B cell (primary cell): Measurements from ENCODE around the gene FKBP8. TPM values are rescaled to one million over a fixed set of nuclear protein-coding genes. Genes with fewer than 3 reads are reported as not detected.

ENCODE experiments used
- ATAC-seq: fragments of 200-7000 bp; cut with Tn5 transposase; one replicate; pipeline ENCODE4 v1.10.0; 2021; ENCODE audit warnings: low read depth, mild to moderate bottlenecking, moderate number of reproducible peaks, moderate library complexity
- CTCF ChIA-PET: fragments of 350-600 bp; sonication (Branson Sonifier 250); formaldehyde crosslinking; loops from one replicate; lab custom pipeline; 2021; ENCODE audit warnings: antibody characterized with exemption, inconsistent platforms; lab: Charles Lee
- POLR2A ChIA-PET: fragments of 350-600 bp; sonication (Branson Sonifier 250); formaldehyde crosslinking; loops from one replicate; lab custom pipeline; 2021; ENCODE audit warnings: antibody characterized with exemption; lab: Charles Lee
- DNase-seq: peaks from one replicate; pipeline ENCODE4 v3.0.0; 2013
- H2AFZ ChIP-seq: 2 replicates; pipeline ENCODE4 v1.6.1; 2012; ENCODE audit warnings: mild to moderate bottlenecking, low read depth, low read length; ENCODE audit not compliant: insufficient read depth, poor library complexity, severe bottlenecking
- H3K27ac ChIP-seq, 2 donors: 1 replicate in 1 of 2; 2 replicates in 1 of 2; pipeline ENCODE4 v1.5.1; 2012 to 2013; ENCODE audit warnings: low read length in 2 of 2, mild to moderate bottlenecking in 2 of 2, moderate library complexity in 1 of 2
- H3K27me3 ChIP-seq, 4 experiments: fragments of 200-600 bp in 1 of 4; sonication (generic) in 1 of 4; replicated peaks in 1 of 4; 1 replicate in 2 of 4; 2 replicates in 2 of 4; pipeline versions ENCODE4 v1.6.1 to v1.7.0; 2013 to 2016; ENCODE audit warnings: low read length in 3 of 4, mild to moderate bottlenecking in 2 of 4, mixed read lengths in 1 of 4, moderate library complexity in 1 of 4; ENCODE audit not compliant: insufficient read depth in 4 of 4, control insufficient read depth in 3 of 4; ENCODE audit errors: control extremely low read depth in 1 of 4
- H3K36me3 ChIP-seq, 2 experiments: replicated peaks in 1 of 2; 1 replicate in 1 of 2; 2 replicates in 1 of 2; pipeline versions ENCODE4 v1.6.1 to v1.7.1; 2013; ENCODE audit warnings: low read length in 1 of 2; ENCODE audit not compliant: insufficient read depth in 2 of 2, control insufficient read depth in 1 of 2; ENCODE audit errors: control extremely low read depth in 1 of 2, extremely low read depth in 1 of 2
- H3K4me1 ChIP-seq, 2 donors: fragments of 200-600 bp in 1 of 2; sonication (generic) in 1 of 2; 1 replicate in 1 of 2; 2 replicates in 1 of 2; pipeline versions ENCODE4 v1.5.1 to v1.6.1; 2013 to 2017; ENCODE audit warnings: low read length in 2 of 2; ENCODE audit not compliant: control insufficient read depth in 2 of 2, insufficient read depth in 2 of 2
- H3K4me2 ChIP-seq: replicated peaks from 2 replicates; pipeline ENCODE3; 2012; ENCODE audit warnings: mild to moderate bottlenecking, low read depth, low read length; ENCODE audit not compliant: poor library complexity, severe bottlenecking
- H3K4me3 ChIP-seq, 5 experiments: fragments of 200-600 bp in 1 of 5; sonication (generic) in 1 of 5; 1 replicate in 3 of 5; 2 replicates in 2 of 5; pipeline versions ENCODE4 v1.5.1 to v1.7.0; 2011 to 2016; ENCODE audit warnings: low read length in 4 of 5, mild to moderate bottlenecking in 4 of 5, low read depth in 2 of 5, control low read depth in 1 of 5, moderate library complexity in 1 of 5; ENCODE audit not compliant: insufficient read depth in 1 of 5; ENCODE audit errors: control extremely low read depth in 1 of 5, extremely low read depth in 1 of 5
- H3K79me2 ChIP-seq: fragments of 200-600 bp; sonication (generic); one replicate; pipeline ENCODE4 v1.6.0; 2016; ENCODE audit warnings: low read length; ENCODE audit not compliant: control insufficient read depth, insufficient read depth
- H3K9ac ChIP-seq: fragments of 200-600 bp; sonication (generic); 2 replicates; pipeline ENCODE4 v1.6.1; 2017; ENCODE audit warnings: mild to moderate bottlenecking, low read length, moderate library complexity
- H3K9me3 ChIP-seq, 3 donors: one replicate each; pipeline versions ENCODE4 v1.6.1 to v1.7.1; 2013; ENCODE audit warnings: low read length in 2 of 3; ENCODE audit not compliant: control insufficient read depth in 2 of 3, insufficient read depth in 1 of 3; ENCODE audit errors: control extremely low read depth in 1 of 3
- H4K20me1 ChIP-seq: 2 replicates; pipeline ENCODE4 v1.6.0; 2012; ENCODE audit warnings: mild to moderate bottlenecking, low read length; ENCODE audit not compliant: insufficient read depth, control insufficient read depth, poor library complexity, severe bottlenecking
- H3K27ac Mint-ChIP-seq: one replicate; pipeline ENCODE4 v1.8.0; 2021; ENCODE audit warnings: mixed read lengths
- H3K27me3 Mint-ChIP-seq: one replicate; pipeline ENCODE4 v1.8.0; 2021; ENCODE audit warnings: mixed read lengths
- H3K4me1 Mint-ChIP-seq: one replicate; pipeline ENCODE4 v1.8.0; 2021; ENCODE audit warnings: mixed read lengths
- H3K4me3 Mint-ChIP-seq: one replicate; pipeline ENCODE4 v1.8.0; 2021; ENCODE audit warnings: mixed read lengths
- H3K9me3 Mint-ChIP-seq: one replicate; pipeline ENCODE4 v1.8.0; 2022; ENCODE audit warnings: mixed read lengths; ENCODE audit not compliant: insufficient read depth
- EZH2 ChIP-seq: IDR thresholded peaks from 2 replicates; pipeline ENCODE4 v1.6.1; 2012; ENCODE audit warnings: borderline replicate concordance, low read depth, mild to moderate bottlenecking, moderate library complexity, low read length; ENCODE audit not compliant: insufficient read depth, poor library complexity, severe bottlenecking
- WGBS: methylation state at CpG from one replicate; pipeline ENCODE4 v1.1.5; 2013; ENCODE audit warnings: missing lambda C conversion rate; ENCODE audit not compliant: insufficient coverage; 5-methylcytosine and 5-hydroxymethylcytosine counted together
- intact Hi-C: fragments of 100-400 bp; cut with micrococcal nuclease; formaldehyde crosslinking; loops from one replicate; pipeline ENCODE4 v1.10.0; 2022
- polyA plus RNA-seq: library from polyadenylated mRNA; depleted of rRNA; stranded (reverse); fragments of >200 nt; gene quantifications from 2 replicates; pipeline ENCODE4 v1.2.3, GENCODE V29; 2012
- total RNA-seq, 2 donors: library from RNA; stranded (reverse); fragments of 120-200 nt in 1 of 2; gene quantifications; 1 replicate in 1 of 2; 2 replicates in 1 of 2; pipeline versions ENCODE4 v1.2.3 to v1.2.4, GENCODE V29; 2013 to 2022
- TF ChIP-seq, protein P1 (sequence below): fragments of 200-600 bp; IDR thresholded peaks from one replicate; pipeline ENCODE4 v1.8.0; 2022; ENCODE audit warnings: antibody characterized with exemption, mild to moderate bottlenecking

The FKBP8 gene
- total and polyA plus RNA-seq, 2 donors (not counting 1 experiment from before 2014, with no cell fraction given): 148 to 163 TPM

DNA sequence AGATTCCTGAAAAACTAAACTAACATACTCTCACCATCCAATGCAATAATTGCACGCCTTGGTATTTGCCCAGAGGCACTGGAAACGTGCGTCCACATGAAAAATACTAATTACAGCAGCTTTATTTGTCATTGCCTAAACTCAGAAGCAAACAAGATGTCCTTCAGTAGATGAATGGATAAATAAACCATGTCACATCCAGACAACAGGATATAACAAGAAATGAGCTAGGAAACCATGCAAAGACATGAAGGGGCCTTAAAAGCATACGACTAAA, 46.5 kb downstream of the FKBP8 start:
- CTCF ChIA-PET: interaction anchor here (2.0 kb wide), 1 partner anchor 23 kb away, joined by 5 read pairs; no protein-coding TSS in a partner anchor
- intact Hi-C loops: no loop called here
- no peak overlapping the region for H3K9ac ChIP-seq
- H3K9me3 ChIP-seq: no peaks in the 10 kb centered on the region
- peaks cover 100% of the 10 kb centered on the region for H3K79me2 ChIP-seq
- POLR2A ChIA-PET: no interaction called here
- no peaks in the 10 kb centered on the region for H3K36me3 ChIP-seq
- no peak for ATAC-seq
- Mint-ChIP-seq H3K4me3 (no peak overlapping the region), H3K9me3 (no peaks in the 10 kb centered on the region), H3K27me3 (no peaks in the 10 kb centered on the region), H3K4me1 (peaks cover 70% of the 10 kb centered on the region), H3K27ac (no peak overlapping the region)
- no peak overlapping the region for H3K4me3 ChIP-seq
- 100% methylated on average over 1 of the region's 4 CpGs for WGBS
- no peak overlapping the region for H2AFZ ChIP-seq
- DNase-seq: no peak
- no peaks in the 10 kb centered on the region for H3K27me3 ChIP-seq
- no peak for TF ChIP-seq EZH2
- TF ChIP-seq, protein P1, sequence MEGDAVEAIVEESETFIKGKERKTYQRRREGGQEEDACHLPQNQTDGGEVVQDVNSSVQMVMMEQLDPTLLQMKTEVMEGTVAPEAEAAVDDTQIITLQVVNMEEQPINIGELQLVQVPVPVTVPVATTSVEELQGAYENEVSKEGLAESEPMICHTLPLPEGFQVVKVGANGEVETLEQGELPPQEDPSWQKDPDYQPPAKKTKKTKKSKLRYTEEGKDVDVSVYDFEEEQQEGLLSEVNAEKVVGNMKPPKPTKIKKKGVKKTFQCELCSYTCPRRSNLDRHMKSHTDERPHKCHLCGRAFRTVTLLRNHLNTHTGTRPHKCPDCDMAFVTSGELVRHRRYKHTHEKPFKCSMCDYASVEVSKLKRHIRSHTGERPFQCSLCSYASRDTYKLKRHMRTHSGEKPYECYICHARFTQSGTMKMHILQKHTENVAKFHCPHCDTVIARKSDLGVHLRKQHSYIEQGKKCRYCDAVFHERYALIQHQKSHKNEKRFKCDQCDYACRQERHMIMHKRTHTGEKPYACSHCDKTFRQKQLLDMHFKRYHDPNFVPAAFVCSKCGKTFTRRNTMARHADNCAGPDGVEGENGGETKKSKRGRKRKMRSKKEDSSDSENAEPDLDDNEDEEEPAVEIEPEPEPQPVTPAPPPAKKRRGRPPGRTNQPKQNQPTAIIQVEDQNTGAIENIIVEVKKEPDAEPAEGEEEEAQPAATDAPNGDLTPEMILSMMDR: no peak
- no peak overlapping the region for H3K27ac ChIP-seq
- H3K4me2 ChIP-seq: no peak overlapping the region
- H4K20me1 ChIP-seq: peaks cover 100% of the 10 kb centered on the region
- peaks cover 27 to 48% of the 10 kb centered on the region in 2 donors for H3K4me1 ChIP-seq

GRCh38 chr19:18496167-18496979, 47.0 kb downstream of the FKBP8 start:
- Histone ChIP-seq H3K27me3 (no peaks in the 10 kb centered on the region), H3K27ac (no peak overlapping the region), H3K36me3 (no peaks in the 10 kb centered on the region), H3K4me3 (no peak overlapping the region), H3K4me1 (peaks cover 25 to 42% of the 10 kb centered on the region in 2 donors), H4K20me1 (peaks cover 100% of the 10 kb centered on the region), H3K9me3 (no peaks in the 10 kb centered on the region), H3K4me2 (peak overlapping the region; percentile 40), H3K79me2 (peaks cover 100% of the 10 kb centered on the region), H3K9ac (no peak overlapping the region), H2AFZ (no peak overlapping the region)
- TF ChIP-seq, protein P1: no peak
- no peak for TF ChIP-seq EZH2
- intact Hi-C loops: no loop called here
- ChIA-PET CTCF (interaction anchor here (2.0 kb wide), 1 partner anchor 23 kb away, joined by 5 read pairs; no protein-coding TSS in a partner anchor), POLR2A (no interaction called here)
- no peak overlapping the region for H3K27ac Mint-ChIP-seq
- ATAC-seq (no peak), DNase-seq (no peak)
- peak overlapping the region; percentile 23 for H3K4me3 Mint-ChIP-seq
- H3K27me3 Mint-ChIP-seq: no peaks in the 10 kb centered on the region
- WGBS: 44% methylated on average over 6 of the region's 11 CpGs
- H3K9me3 Mint-ChIP-seq: no peaks in the 10 kb centered on the region
- peaks cover 65% of the 10 kb centered on the region for H3K4me1 Mint-ChIP-seq
